ENCODE data around the gene DNAJC1.
"Not testable (repeated sequence)": the region's sequence is repeated elsewhere in the genome, so short reads cannot be mapped to it uniquely, and the experiment has no call there.

Gene DNAJC1

DNA sequence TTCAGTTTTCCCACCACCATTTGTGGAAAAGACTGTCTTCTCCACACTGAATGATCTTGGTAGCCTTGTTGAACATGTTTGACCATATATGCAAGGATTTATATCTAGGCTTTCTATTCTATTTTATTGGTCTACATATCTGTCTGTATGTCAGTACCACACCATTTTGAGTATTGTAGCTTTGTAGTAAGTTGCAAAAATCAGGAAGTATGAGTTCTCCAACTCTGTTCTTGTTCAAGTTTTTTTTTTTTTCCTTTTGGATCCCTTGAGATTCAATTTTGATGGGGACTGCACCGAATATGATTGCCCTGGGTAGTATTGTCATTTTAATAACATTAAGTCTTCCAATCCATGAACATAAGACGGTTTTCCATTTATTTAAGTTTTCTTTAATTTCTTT, 176.8 kb downstream of the DNAJC1 start:
- DNase-seq (ENCODE audit: low read depth) = no peak

DNA sequence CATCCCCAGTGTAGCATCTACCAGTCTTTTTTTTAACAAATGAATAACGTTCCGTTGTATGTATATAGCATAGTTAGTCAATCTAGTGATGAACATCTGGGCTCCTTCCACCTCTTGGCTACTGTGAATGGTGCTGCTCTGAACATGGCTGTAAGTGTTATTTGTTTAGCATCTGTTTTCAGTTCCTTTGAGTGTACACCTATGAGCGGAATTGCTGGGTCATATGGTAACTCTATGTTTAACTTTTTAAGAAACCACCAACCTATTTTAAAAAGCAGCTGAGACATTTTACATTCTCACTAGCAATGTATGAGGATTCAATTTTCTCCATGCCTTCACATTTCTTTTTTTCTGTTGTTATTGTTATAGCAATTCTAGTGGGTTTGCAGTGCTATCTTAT, 178.2 kb downstream of the DNAJC1 start:
- no peak for DNase-seq (ENCODE audit: low read depth)

DNA sequence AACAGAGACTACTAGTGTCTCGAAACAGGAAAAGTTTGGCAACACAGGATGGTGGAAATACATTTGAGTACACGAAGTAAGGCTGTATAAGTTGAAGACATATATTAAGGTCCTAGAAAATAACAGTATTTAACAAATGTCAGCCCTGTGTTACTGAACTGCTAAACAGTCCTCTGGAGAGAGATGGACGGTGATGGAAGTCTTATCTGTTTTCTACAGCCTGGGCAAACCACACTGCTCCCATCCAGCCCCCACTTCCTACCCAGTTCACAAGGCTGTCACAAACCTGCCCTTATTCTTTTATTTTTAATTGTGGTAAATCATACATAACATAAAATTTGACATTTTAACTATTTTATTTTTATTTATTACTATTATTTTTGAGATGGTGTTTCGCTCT, 179.1 kb downstream of the DNAJC1 start:
- no peak for DNase-seq (ENCODE audit: low read depth)

DNA sequence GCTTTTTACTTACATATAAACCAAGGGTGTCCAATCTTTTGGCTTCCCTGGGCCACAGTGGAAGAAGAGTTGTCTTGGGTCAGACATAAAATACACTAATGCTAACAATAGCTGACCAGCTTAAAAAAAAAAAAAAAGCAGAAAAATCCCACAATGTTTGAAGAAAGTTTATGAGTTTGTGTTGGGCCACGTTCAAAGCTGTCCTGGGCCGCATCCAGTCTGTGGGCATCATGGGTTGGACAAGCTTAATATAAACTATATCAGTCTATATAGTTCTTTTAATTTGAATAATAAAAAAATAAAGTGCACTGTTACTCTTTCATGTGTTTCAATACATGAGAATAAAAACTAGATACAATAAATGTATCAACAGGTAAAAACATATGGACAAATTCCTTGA, 179.9 kb downstream of the DNAJC1 start:
- DNase-seq (ENCODE audit: low read depth) = no peak

DNA sequence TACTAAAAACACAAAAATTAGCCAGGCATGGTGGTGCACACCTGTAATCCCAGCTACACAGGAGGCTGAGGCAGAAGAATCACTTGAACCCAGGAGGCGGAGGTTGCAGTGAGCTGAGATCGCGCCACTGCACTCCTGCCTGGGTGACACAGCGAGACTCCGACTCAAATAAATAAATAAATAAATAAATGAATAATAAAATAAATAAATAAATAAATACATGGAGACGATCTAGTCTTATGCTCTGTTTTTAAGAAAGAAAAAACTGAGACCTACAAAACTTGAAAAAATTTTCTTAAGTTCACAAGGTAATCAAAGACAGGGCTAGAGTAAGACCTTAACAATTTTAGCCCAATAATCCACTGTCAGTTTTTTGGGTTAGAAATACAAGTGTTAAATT, 181.3 kb downstream of the DNAJC1 start:
- not testable (repeated sequence) for DNase-seq (ENCODE audit: low read depth)

DNA sequence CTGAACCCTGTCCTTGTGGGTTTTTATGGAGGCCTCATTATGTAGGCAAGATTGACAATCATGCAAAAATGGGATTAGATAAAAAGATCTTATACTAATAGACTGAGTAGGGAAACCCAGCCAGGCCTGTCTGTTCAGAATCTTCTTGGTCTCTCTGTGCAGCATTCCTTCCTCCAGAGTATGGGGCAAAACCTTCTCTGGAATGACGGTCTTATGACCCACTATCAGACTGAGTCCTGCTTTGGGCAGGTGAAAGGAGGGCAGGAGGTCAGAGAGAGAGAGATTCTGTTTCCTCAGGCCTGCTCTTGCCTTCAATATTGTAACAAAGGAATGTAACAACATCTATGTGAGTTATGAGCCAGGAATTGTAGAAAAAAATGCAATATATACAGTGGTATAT, 182.6 kb downstream of the DNAJC1 start:
- DNase-seq (ENCODE audit: low read depth) = no peak

DNA sequence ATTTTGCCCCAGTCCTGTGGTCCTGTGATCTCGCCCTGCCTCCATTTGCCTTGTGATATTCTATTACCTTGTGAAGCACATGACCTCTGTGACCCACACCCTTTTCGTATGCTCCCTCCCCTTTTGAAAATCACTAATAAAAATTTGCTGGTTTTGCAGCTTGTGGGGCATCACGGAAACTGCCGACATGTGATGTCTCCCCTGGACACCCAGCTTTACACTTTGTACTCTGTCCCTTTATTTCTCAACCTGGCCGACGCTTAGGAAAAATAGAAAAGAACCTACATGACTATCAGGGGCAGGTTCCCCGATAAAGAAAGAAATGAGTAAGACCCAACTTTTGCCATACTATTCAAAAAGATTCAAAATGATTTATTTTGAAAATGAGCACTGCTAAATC, 185.1 kb downstream of the DNAJC1 start:
- DNase-seq (ENCODE audit: low read depth) = not testable (repeated sequence)

DNA sequence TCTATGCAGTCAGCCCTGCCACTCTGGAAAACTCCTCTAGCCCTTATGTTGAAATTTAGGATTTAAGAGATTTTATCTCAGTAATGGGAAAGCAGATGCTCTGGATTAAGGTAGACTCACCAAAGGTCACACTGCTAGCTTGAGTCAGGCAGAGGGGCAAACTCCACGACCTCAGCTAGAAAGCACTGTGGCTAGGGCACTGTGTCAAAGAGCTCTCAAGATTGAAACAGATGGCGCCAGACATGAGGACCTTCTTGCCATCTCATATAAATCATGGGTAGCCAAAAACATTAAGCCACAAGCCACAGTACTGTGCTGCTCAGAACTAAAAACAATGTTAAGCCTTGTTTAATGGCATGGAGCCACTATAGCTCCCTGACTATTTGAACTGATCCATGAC, 188.7 kb downstream of the DNAJC1 start:
- no peak for DNase-seq (ENCODE audit: low read depth)

DNA sequence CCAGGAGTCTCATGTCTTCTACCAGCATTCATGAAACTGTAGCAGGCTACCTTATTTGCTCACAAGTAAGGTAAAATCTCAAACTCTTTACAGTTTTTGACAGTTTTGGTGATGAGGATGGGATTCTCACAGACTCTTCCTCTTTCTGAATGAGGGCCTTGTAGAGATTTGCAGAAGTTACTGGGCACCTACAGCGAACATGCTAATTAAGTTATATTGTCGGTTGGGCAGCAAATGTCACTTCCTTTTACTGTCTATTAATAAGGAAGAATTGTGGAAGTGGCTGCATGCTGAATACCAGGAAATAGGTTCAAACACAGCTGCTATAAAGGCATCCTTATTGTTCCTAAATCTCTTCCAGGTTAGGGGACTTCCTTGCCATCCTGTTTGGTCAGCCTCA, 189.6 kb downstream of the DNAJC1 start:
- DNase-seq (ENCODE audit: low read depth) = no peak

DNA sequence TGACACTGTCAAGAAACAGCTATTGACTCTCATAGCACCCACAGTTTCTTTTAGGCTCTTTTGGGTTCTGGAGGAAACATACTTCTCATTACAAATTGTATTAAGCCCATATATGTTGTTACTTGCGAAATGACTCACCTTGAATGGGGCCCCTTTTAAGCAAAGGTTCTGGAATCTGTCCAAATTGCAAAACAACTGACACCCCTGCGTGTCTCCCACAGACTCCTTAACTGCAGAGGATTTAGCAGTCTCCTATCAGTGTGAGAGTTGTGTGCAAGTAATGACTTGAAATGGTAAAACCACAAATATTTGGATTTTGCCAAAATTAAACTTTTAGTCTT, 192.3 kb downstream of the DNAJC1 start:
- DNase-seq (ENCODE audit: low read depth) = no peak

DNA sequence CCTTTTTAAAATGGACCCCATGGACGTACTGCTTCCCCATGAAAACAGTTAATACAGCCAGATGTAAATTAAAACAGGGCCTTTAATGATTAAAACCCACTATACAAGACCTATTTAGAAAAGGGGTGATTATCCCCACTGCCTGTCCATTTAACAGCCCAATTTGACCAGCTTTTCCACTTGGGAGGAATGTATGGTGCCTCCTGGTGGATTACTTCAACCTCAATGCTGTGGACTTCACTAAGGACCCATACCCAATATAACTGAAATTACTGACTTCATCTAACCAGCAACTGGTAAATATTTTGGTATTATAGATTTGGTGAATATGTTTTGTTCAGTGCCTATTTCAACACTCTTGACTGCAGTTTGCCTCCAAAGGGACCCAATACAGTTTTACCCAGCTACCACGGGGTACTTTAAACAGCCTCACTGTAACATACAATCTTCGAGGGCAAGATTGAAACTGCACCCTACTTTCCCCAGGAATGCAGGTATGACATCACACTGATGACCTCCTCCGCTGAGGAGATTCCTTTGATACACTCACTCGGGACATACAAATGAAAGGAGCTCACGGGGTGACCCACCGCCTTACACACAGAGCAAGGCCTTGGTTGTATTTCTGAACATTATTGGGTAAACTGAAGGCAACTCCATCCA, 192.8 kb downstream of the DNAJC1 start:
- no peak for DNase-seq (ENCODE audit: low read depth)

DNA sequence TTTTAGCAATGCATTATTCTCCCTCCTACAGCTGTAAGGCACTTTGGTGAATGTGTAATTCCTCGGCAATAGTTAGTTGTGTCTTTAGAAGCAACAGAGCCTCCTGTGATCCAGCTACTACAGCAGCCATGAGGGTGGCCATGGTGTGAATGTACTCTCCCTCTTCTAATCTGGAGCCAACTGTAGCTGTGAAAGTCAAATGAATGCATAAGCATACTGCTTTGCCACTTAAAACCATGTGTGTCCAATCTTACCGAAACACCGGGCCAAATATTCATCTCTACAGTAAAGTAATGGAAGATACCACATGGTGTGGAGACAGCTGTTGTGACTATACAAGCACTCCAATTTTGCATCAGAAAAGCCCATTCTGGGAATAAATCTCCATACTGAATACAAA, 195.0 kb downstream of the DNAJC1 start:
- DNase-seq (ENCODE audit: low read depth) = no peak

DNA sequence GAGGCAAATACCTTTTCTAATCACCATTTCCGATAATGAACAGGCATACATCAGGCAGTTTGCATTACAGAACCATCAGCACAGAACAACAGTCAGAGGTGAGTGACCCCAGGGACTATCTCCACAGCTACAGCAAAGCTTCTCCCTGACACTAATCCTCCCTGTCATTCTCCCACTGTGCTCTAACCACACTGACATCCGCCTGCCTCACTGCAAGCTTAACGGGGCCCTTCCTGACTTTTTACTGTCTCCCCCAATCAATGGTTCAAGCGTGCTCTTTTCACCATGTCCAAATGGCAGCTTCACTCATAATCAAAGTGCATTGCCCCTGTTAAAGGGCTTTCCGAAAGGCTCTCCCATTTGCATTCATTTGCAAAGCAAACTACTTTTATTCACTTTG, 196.3 kb downstream of the DNAJC1 start:
- DNase-seq (ENCODE audit: low read depth) = no peak

DNA sequence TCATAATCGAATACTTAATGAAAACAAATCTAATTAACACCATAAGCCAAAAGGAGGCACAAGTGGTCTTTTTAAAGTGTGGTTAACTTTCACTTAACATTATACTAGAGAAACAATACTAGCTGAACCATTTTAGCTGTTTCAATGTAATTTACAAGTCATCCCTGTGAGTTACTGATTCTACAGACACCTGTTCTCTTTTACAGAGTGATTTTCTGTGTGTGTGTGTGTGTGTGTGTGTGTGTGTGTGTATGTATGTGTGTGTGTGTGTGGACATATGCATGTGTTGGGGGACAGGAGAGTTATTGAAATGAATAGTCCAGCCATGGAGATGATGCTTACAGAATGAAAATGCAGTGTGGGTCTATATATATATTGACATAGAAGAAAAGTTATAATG, 200.2 kb downstream of the DNAJC1 start:
- no peak for DNase-seq (ENCODE audit: low read depth)

DNA sequence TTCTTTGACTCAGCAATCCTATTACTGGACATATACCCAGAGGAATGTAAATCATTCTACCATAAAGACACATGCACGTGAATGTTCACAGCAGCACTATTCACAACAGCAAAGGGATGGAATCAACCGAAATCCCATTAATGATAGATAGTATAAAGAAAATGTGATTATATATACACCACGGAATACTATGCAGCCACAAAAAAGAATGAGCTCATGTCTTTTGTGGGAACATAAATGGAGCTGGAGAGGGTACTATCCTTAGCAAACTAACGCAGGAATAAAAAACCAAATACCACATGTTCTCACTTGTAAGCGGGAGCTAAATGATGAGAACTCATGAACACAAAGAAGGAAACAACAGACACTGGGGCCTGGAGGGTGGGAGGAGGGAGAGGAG, 201.9 kb downstream of the DNAJC1 start:
- no peak for DNase-seq (ENCODE audit: low read depth)

DNA sequence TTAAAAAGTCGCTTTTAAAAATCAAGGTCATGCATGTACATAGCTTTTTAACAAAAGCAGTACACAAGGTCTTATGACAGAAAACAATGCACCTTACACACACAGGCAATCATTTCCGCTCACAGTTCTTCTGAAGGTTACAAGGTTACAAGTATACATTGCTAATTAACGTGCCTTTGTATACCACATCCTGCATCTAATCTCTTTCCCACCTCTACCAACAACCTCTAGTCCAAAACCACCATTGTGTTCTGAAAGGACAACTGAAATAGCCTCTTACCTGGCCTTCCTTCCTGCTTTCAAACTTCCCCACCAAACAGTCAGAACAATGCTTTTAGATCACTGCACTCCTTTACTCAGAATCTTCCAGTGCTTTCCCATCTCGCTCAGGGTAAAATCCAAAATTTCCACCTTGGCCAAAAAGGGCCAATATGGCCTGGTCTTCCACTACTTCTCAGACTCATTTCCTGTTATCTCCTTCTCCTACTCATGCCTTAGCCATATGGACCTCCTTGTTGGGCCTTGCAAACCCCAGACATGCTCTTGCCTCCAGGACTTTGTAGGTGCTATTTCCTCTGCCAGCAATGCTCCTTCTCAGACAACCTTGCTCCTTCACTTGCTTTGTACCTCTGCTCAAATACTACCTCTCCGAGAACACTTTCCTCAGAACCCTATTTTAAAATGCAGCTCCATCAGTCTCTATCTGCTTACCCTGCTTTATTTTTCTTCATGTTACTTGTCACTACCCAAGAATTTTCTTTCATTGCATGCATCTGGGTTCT, 205.4 kb downstream of the DNAJC1 start:
- no peak for DNase-seq (ENCODE audit: low read depth)

DNA sequence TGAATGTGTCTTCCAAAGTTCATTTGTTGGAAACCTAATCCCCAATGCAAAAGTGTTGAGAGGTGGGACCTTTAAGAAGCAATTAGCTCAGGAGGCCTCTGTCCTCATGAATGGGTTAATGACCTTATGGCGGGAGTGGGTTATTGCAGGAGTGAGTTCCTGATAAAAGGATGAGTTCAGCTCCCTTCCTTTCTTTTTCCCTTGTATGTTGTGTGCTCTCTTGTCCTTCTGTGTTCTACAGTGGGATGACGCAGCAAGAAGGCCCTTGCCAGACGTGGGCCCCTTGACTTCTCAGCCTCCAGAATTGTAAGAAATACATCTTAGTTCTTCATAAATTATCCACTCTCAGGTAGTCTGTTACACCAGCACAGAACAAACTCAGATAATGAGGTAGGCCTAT, 206.0 kb downstream of the DNAJC1 start:
- DNase-seq (ENCODE audit: low read depth) = no peak

DNA sequence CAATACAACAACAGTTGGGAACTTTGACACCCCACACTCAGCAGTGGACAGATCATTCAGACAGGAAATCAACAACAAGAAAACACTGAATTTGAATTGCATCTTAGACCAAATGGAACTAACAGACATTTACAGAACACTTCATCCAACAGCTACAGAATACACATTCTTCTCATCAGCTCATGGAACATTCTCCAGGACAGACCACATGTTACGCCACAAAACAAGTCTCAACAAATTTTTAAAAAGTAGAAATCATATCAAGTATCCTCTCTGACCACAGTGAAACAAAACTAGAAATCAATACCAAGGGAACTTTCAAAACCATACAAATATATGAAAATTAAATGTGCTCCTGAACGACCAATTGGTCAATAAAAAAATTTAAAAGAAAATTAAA, 212.3 kb downstream of the DNAJC1 start:
- DNase-seq (ENCODE audit: low read depth) = no peak

DNA sequence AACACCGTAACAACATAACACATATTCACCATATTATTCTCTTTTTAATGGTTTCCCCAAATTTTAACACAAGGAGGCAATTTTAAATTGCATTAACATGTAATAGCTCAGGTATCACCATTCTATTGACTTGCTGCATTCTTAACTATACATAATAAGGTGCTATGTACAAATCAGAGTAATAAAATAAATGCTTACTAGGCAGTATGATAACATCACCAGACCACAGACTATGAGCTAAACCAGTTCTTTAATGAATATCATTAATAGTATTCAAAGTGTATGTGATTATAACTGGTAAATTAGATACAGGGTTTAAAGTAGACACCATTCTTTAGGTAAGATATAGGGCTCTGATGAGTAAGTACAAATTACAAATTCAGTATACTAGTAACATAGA, 226.6 kb downstream of the DNAJC1 start:
- no peak for DNase-seq (ENCODE audit: low read depth)

DNA sequence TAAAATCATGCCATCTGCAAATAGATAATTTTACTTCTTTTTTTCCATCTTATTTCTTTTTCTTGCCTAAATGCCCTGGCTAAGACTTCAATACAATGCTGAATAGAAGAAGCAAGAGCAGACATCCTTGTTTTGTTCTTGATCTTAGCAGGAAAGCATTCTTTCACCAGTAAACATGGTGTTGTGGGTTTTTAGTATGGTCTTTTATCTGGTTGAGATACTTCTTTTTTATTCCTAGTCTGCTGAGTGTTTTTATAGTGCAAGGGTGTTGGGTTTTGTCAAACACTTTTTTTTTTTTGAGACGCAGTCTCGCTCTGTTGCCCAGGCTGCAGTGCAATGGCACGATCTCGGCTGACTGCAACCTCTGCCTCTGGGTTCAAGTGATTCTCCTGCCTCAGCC, 232.3 kb downstream of the DNAJC1 start:
- no peak for DNase-seq (ENCODE audit: low read depth)

DNA sequence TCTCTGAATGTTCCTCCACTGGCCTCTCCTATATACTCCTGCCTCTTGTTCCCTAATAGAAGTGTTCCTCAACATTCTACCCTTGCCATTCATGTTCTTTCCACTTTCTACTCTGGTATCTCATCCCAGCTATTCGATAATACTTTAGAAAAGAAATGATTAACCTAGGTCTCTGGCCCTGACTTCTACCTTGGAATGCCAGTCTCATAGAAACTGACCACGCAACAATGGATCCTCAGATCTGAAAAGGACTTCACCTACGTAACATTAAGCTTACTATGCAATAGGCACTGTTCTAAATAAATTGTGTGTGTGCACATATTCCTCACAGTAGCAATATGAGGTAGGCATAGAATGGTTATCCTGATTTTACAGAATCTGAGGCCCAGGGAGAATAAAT, 234.5 kb downstream of the DNAJC1 start:
- no peak for DNase-seq (ENCODE audit: low read depth)

DNA sequence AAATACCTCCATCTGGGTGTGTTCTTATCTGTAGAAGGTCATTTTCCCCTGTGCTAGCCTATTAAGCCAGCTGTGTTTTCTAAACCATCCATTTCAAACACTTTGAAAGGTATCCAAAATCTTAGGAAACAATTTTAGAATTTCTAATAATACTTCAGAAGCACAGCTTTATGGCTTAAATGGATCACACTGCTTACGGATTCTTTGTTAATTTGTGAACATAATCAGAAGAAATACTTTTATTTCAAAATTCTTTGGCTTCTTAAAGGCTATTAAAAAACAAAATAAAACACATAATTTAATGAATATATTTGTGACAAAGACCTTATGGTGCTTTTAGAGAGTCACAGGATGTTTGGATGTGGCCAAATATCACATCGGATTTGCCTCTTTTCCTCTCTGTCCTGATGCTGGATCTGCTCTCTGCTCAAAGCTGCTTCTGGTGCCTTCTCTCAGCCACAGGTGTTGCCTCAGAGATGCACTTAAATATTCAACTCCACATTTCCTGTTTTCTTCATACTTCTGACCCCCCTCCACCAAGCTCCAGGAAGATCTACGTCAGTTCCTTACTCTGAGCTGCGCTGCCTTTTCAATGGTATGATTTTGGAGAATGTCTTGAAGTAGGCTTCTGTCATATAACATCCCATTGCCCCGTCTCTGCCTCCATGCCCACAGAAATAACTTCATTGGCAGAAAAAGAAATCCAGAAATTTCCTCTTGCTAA, 238.9 kb downstream of the DNAJC1 start:
- DNase-seq (ENCODE audit: low read depth) = no peak

DNA sequence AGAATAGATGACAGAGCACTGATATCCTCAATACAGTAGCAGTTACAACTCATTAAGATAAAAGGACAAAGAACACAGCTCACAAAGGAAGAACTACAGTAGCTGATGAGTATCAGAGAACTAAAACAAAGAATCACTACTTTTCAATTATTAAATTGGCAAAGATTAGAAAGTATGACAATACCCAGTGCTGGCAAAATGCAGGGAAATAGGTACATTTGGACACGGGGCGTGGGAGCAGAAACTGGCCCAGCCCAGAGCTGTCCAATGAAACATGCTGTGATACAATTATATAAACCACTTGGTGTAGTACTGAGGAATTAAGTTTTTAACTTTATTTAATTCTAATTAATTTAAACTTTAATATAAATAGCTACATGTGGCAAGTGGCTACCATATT, 243.2 kb downstream of the DNAJC1 start:
- DNase-seq (ENCODE audit: low read depth) = no peak

DNA sequence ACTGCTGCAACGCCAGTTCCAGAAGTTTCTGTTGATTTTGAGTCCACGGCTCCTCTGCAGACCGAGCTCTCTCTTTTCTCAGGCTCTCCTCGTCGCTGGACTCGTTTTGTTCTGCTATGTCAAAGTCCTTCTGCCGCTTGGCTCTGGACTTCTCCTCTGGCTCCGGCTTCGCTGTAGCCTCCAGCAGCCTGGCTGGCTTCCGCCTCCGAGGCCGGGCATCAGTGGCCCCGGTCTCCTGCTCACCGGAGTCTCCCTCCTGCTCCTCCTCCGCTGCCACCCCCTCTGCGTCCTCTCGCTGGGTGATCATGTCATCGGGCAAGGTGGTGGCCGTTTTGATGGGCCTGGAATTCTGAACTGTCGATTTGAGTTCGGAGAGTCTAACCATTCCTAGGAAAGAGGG, 244.3 kb downstream of the DNAJC1 start:
- no peak for DNase-seq (ENCODE audit: low read depth)

All from stimulated activated CD8-positive, alpha-beta memory T cell treated with anti-CD3 and anti-CD28 coated beads, Interleukin-4, amount 100 ng/mL, for 24 hours (primary cell).